GM10266 (cell line): ENCODE results near the gene LPAR5.

Experiments
- DNase-seq: peaks from one replicate; pipeline ENCODE4 v3.0.0; 2012; ENCODE audit errors: extremely low spot score
- TF ChIP-seq, protein P1 (sequence below): IDR thresholded peaks from 2 replicates; pipeline ENCODE4 v1.5.1; 2012; ENCODE audit warnings: mild to moderate bottlenecking, low read depth; ENCODE audit not compliant: control insufficient read depth, insufficient read depth; ENCODE audit errors: missing control alignments

Gene LPAR5

DNA sequence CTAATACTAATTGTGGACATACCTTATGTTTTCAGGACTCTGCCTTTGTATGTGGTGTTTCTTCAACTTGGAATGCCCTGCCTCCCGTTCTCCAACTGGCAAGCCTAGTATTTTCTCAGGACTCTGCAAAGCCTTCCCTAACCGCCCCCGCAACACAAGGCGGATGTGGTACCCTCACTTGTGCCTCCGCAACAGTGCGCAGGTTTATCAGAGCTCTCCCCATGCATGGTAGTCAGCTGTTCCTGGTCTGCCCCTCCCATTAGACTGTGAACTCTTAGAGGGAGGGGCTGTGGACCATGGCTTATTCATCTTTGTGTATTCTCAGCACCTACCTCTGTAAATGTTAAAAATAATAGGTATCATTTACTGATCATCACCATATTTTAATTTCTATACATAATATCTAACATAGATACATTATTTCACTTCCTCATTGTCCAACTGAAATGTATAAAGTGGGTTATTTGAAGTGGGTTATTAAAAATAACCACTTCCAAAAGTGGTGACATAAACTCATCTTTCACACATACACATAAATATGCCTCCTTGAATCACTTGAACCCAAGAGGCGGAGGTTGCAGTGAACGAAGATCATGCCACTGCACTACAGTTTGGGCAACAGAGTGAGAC lies 9.0 kb downstream of the LPAR5 start:
- TF ChIP-seq, protein P1, sequence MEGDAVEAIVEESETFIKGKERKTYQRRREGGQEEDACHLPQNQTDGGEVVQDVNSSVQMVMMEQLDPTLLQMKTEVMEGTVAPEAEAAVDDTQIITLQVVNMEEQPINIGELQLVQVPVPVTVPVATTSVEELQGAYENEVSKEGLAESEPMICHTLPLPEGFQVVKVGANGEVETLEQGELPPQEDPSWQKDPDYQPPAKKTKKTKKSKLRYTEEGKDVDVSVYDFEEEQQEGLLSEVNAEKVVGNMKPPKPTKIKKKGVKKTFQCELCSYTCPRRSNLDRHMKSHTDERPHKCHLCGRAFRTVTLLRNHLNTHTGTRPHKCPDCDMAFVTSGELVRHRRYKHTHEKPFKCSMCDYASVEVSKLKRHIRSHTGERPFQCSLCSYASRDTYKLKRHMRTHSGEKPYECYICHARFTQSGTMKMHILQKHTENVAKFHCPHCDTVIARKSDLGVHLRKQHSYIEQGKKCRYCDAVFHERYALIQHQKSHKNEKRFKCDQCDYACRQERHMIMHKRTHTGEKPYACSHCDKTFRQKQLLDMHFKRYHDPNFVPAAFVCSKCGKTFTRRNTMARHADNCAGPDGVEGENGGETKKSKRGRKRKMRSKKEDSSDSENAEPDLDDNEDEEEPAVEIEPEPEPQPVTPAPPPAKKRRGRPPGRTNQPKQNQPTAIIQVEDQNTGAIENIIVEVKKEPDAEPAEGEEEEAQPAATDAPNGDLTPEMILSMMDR = no peak
- DNase-seq = no peak

DNA sequence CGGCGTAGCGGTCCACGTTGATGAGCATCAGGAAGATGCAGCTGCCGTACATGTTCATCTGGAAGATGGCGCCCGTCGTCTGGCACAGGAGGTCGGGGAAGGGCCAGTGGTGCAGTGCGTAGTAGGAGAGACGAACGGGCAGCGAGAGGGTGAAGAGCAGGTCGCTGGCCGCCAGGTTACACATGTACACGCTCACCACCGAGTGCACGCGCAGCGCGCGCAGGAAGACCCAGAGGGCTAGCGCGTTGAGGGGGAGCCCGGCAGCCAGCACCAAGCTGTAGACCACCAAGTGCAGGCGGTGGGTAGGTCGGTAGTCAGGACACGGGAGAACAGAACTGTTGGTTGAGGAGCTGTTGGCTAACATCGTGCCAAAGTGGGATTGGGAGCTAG lies 14.9 kb downstream of the LPAR5 start:
- DNase-seq = no peak
- TF ChIP-seq, protein P1 = no peak

DNA sequence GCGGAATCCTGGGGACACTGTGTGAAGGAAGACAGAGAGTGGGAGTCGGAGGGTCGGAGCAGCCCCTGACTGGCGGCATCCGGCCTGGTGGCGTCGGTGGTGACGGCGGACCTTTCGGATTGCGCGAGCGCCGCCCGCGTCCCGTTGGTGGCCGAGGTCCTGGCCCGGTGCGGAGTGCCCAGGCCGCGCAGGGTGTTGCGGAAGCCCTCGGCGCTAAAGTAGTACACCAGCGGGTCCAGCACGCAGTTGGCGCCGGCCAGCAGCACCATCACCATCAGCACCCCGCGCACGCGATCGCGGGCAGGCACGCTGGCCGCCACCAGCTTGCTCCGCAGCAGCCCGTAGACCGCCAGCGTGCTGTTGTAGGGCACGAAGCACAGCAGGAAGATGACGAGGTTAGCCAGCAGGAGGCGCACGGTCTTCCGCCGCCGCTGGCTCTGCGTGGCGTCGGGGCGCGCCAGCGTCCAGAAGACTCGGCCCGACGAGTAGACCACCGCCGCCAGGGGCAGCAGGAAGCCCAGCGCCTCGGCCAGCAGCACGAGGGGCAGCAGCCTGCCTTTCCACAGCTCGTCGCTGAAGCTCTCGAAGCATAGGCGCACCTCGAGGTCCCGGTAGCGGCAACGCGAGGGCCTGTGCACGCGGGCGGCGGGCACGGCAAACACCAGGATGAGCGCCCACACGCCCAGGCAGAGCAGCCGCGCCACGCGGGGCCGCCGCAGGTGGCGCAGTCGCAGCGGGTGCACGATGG lies 15.4 kb downstream of the LPAR5 start:
- no peak for DNase-seq

DNA sequence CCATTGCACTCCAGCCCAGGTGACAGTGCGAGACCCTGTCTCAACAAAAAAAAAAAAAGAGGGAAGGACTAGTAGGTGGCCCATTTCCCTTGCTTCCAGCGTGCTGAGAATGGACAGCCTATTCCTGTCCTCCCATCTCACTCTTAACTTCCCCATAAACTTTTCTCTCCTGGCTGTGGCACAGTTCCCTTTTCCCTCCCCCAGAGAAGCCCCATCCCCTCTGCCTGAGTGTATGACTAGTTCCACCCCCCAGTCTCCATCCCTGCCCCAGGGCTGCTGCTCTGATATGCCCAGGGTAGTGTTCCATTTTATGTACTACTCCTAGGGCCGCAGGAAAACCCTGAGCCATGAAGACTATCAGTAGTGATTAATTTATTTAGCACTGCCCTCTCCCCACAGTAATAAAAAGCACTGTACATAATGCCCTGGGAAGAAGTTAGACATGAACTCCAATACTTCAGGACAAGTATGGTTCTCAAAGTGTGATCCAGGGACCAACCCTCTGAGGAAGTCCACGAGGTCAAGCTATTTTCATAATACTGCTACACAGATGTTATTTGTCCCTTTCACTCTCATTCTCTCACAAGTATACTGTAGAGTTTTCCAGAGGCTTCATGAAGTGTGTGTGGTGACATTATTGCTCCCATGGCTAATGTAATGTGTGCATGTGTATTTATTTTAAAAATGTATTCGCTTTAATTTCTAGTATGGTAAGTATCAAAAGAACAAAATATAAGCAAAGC lies 17.1 kb downstream of the LPAR5 start:
- DNase-seq = no peak
- TF ChIP-seq, protein P1 = no peak

More for the DNA sequence above, 15.4 kb downstream of the LPAR5 start:
- TF ChIP-seq, protein P1 = peak; percentile 19

DNA sequence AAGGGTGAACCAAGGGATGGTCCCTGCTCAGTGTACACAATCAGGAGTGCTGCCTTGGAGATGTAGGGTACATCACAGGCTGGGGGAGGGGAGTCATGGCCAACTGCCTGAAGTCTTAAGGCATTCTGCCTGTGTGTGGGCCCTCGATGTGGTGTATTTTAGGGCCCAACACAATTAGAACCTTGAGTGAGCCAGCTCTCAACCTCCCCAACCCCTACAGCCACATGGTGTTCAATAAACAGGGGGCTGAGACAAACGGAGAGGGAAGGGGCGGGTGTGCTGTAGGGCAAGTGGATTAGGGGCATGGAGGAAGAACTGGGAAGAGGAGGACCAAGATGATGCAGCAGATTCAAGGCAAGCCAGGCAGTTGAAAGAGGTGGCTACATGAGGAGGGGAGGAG lies 20.0 kb downstream of the LPAR5 start:
- TF ChIP-seq, protein P1 = no peak
- no peak for DNase-seq

DNA sequence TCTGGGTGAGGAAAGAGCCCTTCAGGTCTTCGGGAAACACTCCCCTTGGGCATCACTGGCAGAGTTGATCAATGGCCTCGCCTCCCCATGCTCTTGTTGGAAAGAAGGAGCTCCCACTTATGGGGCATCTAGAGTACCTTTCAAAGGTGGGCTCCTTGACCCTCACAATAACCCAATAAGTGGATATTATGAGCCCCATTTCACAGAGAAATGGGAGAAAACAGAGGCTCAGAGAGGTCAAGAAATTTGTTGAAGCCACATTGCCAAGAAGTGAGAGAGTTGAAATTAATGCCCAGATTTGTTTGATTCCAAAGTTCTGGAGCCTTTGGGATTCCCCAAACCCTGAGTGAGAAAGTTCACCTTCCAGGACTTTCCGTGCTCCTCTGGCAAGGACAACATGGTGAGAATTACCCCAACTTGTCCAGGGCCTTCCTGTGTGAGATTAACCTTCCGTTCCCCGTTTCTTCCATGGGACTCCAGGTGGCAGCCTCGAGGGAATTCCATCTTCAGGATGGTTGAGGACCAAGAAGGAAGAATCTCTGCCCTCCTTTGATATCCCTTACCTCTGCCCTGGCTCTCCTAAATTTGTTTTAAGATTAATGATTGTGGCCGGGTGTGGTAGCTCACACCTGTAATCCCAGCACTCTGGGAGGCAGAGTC lies 21.1 kb downstream of the LPAR5 start:
- TF ChIP-seq, protein P1 = no peak
- DNase-seq = no peak
